DOHH2 (cell line): ENCODE measurements around the gene ABHD17B.

ENCODE experiments used
- H3F3A ChIP-seq: fragments of 200-600 bp; sonication (generic), shearing (Covaris generic); 2 replicates; pipeline ENCODE4 v1.6.0; 2016; ENCODE audit warnings: antibody characterized with exemption, mild to moderate bottlenecking; ENCODE audit not compliant: control insufficient read depth, insufficient read depth
- H3K27ac ChIP-seq: fragments of 200-600 bp; sonication (generic); 2 replicates; pipeline ENCODE4 v1.5.1; 2014; ENCODE audit warnings: low read depth, mild to moderate bottlenecking, low read length, moderate library complexity
- H3K27me3 ChIP-seq: fragments of 200-600 bp; sonication (generic); 2 replicates; pipeline ENCODE4 v1.6.1; 2014; ENCODE audit warnings: mild to moderate bottlenecking, low read length, mixed read lengths; ENCODE audit not compliant: control insufficient read depth
- H3K36me3 ChIP-seq: fragments of 200-600 bp; sonication (generic); 2 replicates; pipeline ENCODE4 v1.6.1; 2014; ENCODE audit warnings: mild to moderate bottlenecking, low read length, moderate library complexity, mixed read lengths; ENCODE audit not compliant: control insufficient read depth
- H3K4me1 ChIP-seq: fragments of 200-600 bp; sonication (generic); 2 replicates; pipeline ENCODE4 v1.6.1; 2014; ENCODE audit warnings: mild to moderate bottlenecking, low read length, mixed read lengths; ENCODE audit not compliant: control insufficient read depth
- H3K4me2 ChIP-seq: fragments of 200-600 bp; sonication (generic); 2 replicates; pipeline ENCODE4 v1.6.0; 2014; ENCODE audit warnings: mild to moderate bottlenecking, low read length, moderate library complexity
- H3K4me3 ChIP-seq: fragments of 200-600 bp; sonication (generic); 2 replicates; pipeline ENCODE4 v1.5.1; 2014; ENCODE audit warnings: mild to moderate bottlenecking, low read length, mixed read lengths
- H3K79me2 ChIP-seq: fragments of 200-600 bp; sonication (generic); 2 replicates; pipeline ENCODE4 v1.6.1; 2014; ENCODE audit warnings: mild to moderate bottlenecking, low read length, mixed read lengths; ENCODE audit not compliant: control insufficient read depth
- H3K9me2 ChIP-seq: fragments of 200-600 bp; sonication (generic); replicated peaks from 2 replicates; pipeline ENCODE4 v1.6.1; 2014; ENCODE audit warnings: mild to moderate bottlenecking, low read length, mixed read lengths; ENCODE audit not compliant: control insufficient read depth
- H3K9me3 ChIP-seq: fragments of 200-600 bp; sonication (generic); 2 replicates; pipeline ENCODE4 v1.6.1; 2014; ENCODE audit warnings: antibody characterized with exemption, low read length, mixed read lengths; ENCODE audit not compliant: control insufficient read depth, insufficient read depth
- H4K20me1 ChIP-seq: fragments of 200-600 bp; sonication (generic); 2 replicates; pipeline ENCODE4 v1.6.0; 2014; ENCODE audit warnings: low read depth, mild to moderate bottlenecking, antibody characterized with exemption, low read length, moderate library complexity; ENCODE audit not compliant: control insufficient read depth, insufficient read depth
- CTCF ChIP-seq: fragments of 200-600 bp; sonication (generic); IDR thresholded peaks from one replicate; pipeline ENCODE4 v1.5.1; 2014; ENCODE audit warnings: antibody characterized with exemption, mild to moderate bottlenecking, low read depth, low read length; ENCODE audit not compliant: poor library complexity, severe bottlenecking
- EZH2phosphoT487 ChIP-seq: fragments of 200-600 bp; sonication (generic); IDR thresholded peaks from 2 replicates; pipeline ENCODE4 v1.6.1; 2017; ENCODE audit warnings: borderline replicate concordance, mild to moderate bottlenecking, antibody characterized with exemption, low read length, moderate library complexity, mixed read lengths

The ABHD17B gene

GRCh38 chr9:71944754-71945375 is 33.9 kb upstream of the ABHD17B start:
- Histone ChIP-seq H3K9me3 (no peaks in the 10 kb centered on the region), H3K4me3 (no peak overlapping the region), H3K27me3 (no peaks in the 10 kb centered on the region), H3K27ac (no peak overlapping the region), H3K9me2 (no peaks in the 10 kb centered on the region), H3K4me1 (no peaks in the 10 kb centered on the region), H3K79me2 (peaks cover 19% of the 10 kb centered on the region), H3K4me2 (no peak overlapping the region), H3K36me3 (peaks cover 10% of the 10 kb centered on the region), H4K20me1 (no peaks in the 10 kb centered on the region), H3F3A (no peaks in the 10 kb centered on the region)
- TF ChIP-seq CTCF (no peak), EZH2phosphoT487 (no peak)

- Histone ChIP-seq H3K36me3 (peaks cover 2% of the 10 kb centered on the region), H3K4me1 (peaks cover 3% of the 10 kb centered on the region), H3K27me3 (no peaks in the 10 kb centered on the region), H3K9me2 (no peaks in the 10 kb centered on the region), H3K27ac (no peak overlapping the region), H3K9me3 (no peaks in the 10 kb centered on the region), H3K79me2 (peaks cover 37% of the 10 kb centered on the region), H3K4me2 (no peak overlapping the region), H3F3A (no peaks in the 10 kb centered on the region), H3K4me3 (no peak overlapping the region), H4K20me1 (no peaks in the 10 kb centered on the region)
- TF ChIP-seq EZH2phosphoT487 (no peak), CTCF (no peak)
Observed at GRCh38 chr9:71941998-71942567, 31.1 kb upstream of the ABHD17B start.

GRCh38 chr9:71941060-71941568 is 30.1 kb upstream of the ABHD17B start:
- H3K36me3 ChIP-seq, result no peaks in the 10 kb centered on the region
- H3K27ac ChIP-seq, result no peak overlapping the region
- H3K4me2 ChIP-seq, result no peak overlapping the region
- H3K9me3 ChIP-seq, result no peaks in the 10 kb centered on the region
- peaks cover 4% of the 10 kb centered on the region for H3K4me1 ChIP-seq
- no peaks in the 10 kb centered on the region for H3K27me3 ChIP-seq
- no peak for TF ChIP-seq CTCF
- TF ChIP-seq EZH2phosphoT487, result no peak
- H3K9me2 ChIP-seq, result no peaks in the 10 kb centered on the region
- H3F3A ChIP-seq, result no peaks in the 10 kb centered on the region
- no peak overlapping the region for H3K4me3 ChIP-seq
- no peaks in the 10 kb centered on the region for H4K20me1 ChIP-seq
- H3K79me2 ChIP-seq, result peaks cover 46% of the 10 kb centered on the region
